ENCODE results near the gene CASP14. TPM values are rescaled to one million over a fixed set of nuclear protein-coding genes. Genes with fewer than 3 reads are reported as not detected.
A peak's percentile ranks its signal among the peaks of the same experiment; 100 is the strongest.

Gene CASP14
- polyA plus RNA-seq, 2 of the 4 experiments (the other 2 are of a cell fraction) = not detected

DNA sequence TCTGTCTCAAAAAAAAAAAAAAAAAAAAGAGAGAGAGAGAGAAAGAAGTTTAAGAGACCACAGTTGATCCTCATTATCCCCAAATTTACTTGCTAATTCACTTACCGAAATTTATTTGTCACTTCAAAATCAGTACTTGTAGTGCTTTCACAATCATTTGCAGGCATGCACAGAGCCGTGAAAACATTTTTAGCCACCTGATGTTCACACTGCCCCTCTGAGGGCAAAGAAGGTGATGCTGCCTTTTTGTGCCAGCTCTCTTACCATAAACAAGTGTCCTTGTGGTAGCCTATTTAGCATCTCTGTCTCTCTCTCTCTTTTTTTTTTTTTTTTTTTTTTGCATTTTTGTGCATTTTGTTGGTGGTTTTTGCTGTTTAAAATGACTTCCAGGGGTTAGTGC, 24.1 kb upstream of the CASP14 start:
- Histone ChIP-seq H3K4me1 (no peaks in the 10 kb centered on the region), H3K4me2 (no peak overlapping the region), H3K27ac (no peak overlapping the region), H3K9me3 (no peaks in the 10 kb centered on the region), H3K4me3 (no peak overlapping the region)
- TF ChIP-seq, protein P1, sequence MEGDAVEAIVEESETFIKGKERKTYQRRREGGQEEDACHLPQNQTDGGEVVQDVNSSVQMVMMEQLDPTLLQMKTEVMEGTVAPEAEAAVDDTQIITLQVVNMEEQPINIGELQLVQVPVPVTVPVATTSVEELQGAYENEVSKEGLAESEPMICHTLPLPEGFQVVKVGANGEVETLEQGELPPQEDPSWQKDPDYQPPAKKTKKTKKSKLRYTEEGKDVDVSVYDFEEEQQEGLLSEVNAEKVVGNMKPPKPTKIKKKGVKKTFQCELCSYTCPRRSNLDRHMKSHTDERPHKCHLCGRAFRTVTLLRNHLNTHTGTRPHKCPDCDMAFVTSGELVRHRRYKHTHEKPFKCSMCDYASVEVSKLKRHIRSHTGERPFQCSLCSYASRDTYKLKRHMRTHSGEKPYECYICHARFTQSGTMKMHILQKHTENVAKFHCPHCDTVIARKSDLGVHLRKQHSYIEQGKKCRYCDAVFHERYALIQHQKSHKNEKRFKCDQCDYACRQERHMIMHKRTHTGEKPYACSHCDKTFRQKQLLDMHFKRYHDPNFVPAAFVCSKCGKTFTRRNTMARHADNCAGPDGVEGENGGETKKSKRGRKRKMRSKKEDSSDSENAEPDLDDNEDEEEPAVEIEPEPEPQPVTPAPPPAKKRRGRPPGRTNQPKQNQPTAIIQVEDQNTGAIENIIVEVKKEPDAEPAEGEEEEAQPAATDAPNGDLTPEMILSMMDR (IDR thresholded peaks at IDR 0.05) = 0 out of 3 replicates have a peak, but pooled peaks have one; percentile 10
- TF ChIP-seq, protein P2, sequence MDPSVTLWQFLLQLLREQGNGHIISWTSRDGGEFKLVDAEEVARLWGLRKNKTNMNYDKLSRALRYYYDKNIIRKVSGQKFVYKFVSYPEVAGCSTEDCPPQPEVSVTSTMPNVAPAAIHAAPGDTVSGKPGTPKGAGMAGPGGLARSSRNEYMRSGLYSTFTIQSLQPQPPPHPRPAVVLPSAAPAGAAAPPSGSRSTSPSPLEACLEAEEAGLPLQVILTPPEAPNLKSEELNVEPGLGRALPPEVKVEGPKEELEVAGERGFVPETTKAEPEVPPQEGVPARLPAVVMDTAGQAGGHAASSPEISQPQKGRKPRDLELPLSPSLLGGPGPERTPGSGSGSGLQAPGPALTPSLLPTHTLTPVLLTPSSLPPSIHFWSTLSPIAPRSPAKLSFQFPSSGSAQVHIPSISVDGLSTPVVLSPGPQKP (IDR thresholded peaks at IDR 0.05; ENCODE audit: low read depth, low read length) = no peak
- TF ChIP-seq FOXS1 (CRISPR knock-in tag; IDR thresholded peaks at IDR 0.05) = no peak
- FAIRE-seq = no peak
- DNase-seq (ENCODE audit: low read depth in 1 of 2, low spot score in 1 of 2) = peak; percentile 23 to 31
- ChIA-PET CTCF (interaction anchor here (0.6 to 1.3 kb wide), 5 partner anchors 13 to 57 kb away, joined by 3 to 5 read pairs (median 4); partner anchors contain the start of gene OR1I1), POLR2A (interaction anchor here (0.6 kb wide), 1 partner anchor 339 kb away, joined by 4 read pairs; no protein-coding TSS in a partner anchor)
- 0% methylated on average over 2 of the region's 2 CpGs for WGBS (ENCODE audit: missing lambda C conversion rate)
- peak; percentile 73 to 77 for ATAC-seq

DNA sequence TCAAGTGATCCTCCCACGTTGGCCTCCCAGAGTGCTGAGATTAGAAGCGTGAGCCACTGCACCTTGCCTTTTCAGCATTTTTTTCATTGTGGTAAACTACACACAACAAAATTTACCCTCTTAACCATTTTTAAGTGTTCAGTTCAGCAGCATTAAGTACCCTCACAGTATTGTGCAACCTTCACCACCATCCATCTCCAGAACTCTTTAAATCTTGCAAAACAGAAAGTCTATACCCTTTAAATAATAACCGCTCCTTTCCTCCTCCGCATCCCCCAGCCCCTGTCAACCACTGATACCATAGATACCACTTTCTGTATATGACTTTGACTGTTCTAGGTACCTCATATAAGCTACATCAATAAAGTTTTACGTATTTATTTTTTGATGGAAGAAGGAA, 20.8 kb upstream of the CASP14 start:
- WGBS (ENCODE audit: missing lambda C conversion rate) = 62% methylated on average over 4 of the region's 5 CpGs
- Histone ChIP-seq H3K9me3 (no peaks in the 10 kb centered on the region), H3K27ac (no peak overlapping the region), H3K4me2 (no peak overlapping the region), H3K4me1 (no peaks in the 10 kb centered on the region), H3K4me3 (no peak overlapping the region)
- TF ChIP-seq BHLHE40 (IDR thresholded peaks at IDR 0.05; ENCODE audit: low read depth, low read length) = no peak
- TF ChIP-seq, protein P3, sequence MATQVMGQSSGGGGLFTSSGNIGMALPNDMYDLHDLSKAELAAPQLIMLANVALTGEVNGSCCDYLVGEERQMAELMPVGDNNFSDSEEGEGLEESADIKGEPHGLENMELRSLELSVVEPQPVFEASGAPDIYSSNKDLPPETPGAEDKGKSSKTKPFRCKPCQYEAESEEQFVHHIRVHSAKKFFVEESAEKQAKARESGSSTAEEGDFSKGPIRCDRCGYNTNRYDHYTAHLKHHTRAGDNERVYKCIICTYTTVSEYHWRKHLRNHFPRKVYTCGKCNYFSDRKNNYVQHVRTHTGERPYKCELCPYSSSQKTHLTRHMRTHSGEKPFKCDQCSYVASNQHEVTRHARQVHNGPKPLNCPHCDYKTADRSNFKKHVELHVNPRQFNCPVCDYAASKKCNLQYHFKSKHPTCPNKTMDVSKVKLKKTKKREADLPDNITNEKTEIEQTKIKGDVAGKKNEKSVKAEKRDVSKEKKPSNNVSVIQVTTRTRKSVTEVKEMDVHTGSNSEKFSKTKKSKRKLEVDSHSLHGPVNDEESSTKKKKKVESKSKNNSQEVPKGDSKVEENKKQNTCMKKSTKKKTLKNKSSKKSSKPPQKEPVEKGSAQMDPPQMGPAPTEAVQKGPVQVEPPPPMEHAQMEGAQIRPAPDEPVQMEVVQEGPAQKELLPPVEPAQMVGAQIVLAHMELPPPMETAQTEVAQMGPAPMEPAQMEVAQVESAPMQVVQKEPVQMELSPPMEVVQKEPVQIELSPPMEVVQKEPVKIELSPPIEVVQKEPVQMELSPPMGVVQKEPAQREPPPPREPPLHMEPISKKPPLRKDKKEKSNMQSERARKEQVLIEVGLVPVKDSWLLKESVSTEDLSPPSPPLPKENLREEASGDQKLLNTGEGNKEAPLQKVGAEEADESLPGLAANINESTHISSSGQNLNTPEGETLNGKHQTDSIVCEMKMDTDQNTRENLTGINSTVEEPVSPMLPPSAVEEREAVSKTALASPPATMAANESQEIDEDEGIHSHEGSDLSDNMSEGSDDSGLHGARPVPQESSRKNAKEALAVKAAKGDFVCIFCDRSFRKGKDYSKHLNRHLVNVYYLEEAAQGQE (IDR thresholded peaks at IDR 0.05) = no peak
- no peak for TF ChIP-seq ESRRA (IDR thresholded peaks at IDR 0.05; ENCODE audit: borderline replicate concordance, low read length)
- no peak for TF ChIP-seq SREBF2 (IDR thresholded peaks at IDR 0.05)
- TF ChIP-seq RCOR1 (IDR thresholded peaks at IDR 0.05; ENCODE audit: low read depth, low read length) = no peak
- no peak for TF ChIP-seq EHMT2 (IDR thresholded peaks at IDR 0.05; ENCODE audit: low read depth)
- TF ChIP-seq HDAC2 (IDR thresholded peaks at IDR 0.05) = no peak
- no peak for TF ChIP-seq CHD4 (IDR thresholded peaks at IDR 0.05; ENCODE audit: borderline replicate concordance)
- TF ChIP-seq, protein P4, sequence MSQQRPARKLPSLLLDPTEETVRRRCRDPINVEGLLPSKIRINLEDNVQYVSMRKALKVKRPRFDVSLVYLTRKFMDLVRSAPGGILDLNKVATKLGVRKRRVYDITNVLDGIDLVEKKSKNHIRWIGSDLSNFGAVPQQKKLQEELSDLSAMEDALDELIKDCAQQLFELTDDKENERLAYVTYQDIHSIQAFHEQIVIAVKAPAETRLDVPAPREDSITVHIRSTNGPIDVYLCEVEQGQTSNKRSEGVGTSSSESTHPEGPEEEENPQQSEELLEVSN (IDR thresholded peaks at IDR 0.05; ENCODE audit: borderline replicate concordance, low read depth) = no peak
- TF ChIP-seq RARB (CRISPR knock-in tag; IDR thresholded peaks at IDR 0.05) = no peak
- no peak for TF ChIP-seq MAZ (IDR thresholded peaks at IDR 0.05; ENCODE audit: borderline replicate concordance, low read depth, low read length)
- TF ChIP-seq NFE2L2 (conservative IDR thresholded peaks at IDR 0.05; ENCODE audit: low read length) = no peak
- TF ChIP-seq, protein P5, sequence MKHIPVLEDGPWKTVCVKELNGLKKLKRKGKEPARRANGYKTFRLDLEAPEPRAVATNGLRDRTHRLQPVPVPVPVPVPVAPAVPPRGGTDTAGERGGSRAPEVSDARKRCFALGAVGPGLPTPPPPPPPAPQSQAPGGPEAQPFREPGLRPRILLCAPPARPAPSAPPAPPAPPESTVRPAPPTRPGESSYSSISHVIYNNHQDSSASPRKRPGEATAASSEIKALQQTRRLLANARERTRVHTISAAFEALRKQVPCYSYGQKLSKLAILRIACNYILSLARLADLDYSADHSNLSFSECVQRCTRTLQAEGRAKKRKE (CRISPR knock-in tag; IDR thresholded peaks at IDR 0.05; ENCODE audit: low read depth) = no peak
- TF ChIP-seq, protein P6, sequence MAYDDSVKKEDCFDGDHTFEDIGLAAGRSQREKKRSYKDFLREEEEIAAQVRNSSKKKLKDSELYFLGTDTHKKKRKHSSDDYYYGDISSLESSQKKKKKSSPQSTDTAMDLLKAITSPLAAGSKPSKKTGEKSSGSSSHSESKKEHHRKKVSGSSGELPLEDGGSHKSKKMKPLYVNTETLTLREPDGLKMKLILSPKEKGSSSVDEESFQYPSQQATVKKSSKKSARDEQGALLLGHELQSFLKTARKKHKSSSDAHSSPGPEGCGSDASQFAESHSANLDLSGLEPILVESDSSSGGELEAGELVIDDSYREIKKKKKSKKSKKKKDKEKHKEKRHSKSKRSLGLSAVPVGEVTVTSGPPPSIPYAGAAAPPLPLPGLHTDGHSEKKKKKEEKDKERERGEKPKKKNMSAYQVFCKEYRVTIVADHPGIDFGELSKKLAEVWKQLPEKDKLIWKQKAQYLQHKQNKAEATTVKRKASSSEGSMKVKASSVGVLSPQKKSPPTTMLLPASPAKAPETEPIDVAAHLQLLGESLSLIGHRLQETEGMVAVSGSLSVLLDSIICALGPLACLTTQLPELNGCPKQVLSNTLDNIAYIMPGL (CRISPR knock-in tag; IDR thresholded peaks at IDR 0.05; ENCODE audit: borderline replicate concordance) = no peak
- TF ChIP-seq GATA3 (IDR thresholded peaks at IDR 0.05; ENCODE audit: borderline replicate concordance) = no peak
- TF ChIP-seq, protein P7, sequence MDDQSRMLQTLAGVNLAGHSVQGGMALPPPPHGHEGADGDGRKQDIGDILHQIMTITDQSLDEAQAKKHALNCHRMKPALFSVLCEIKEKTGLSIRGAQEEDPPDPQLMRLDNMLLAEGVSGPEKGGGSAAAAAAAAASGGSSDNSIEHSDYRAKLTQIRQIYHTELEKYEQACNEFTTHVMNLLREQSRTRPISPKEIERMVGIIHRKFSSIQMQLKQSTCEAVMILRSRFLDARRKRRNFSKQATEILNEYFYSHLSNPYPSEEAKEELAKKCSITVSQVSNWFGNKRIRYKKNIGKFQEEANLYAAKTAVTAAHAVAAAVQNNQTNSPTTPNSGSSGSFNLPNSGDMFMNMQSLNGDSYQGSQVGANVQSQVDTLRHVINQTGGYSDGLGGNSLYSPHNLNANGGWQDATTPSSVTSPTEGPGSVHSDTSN (IDR thresholded peaks at IDR 0.05) = no peak
- TF ChIP-seq ZSCAN20 (CRISPR knock-in tag; IDR thresholded peaks at IDR 0.05) = no peak
- no peak for TF ChIP-seq CHD2 (IDR thresholded peaks at IDR 0.05; ENCODE audit: low read length, partially characterized antibody)
- no peak for TF ChIP-seq HEYL (CRISPR knock-in tag; IDR thresholded peaks at IDR 0.05)
- no peak for TF ChIP-seq FOXS1 (CRISPR knock-in tag; IDR thresholded peaks at IDR 0.05)
- CTCF ChIA-PET = interaction anchor here (0.8 kb wide), 1 partner anchor 24 kb away, joined by 3 read pairs; no protein-coding TSS in a partner anchor
- ATAC-seq = no peak
- DNase-seq (ENCODE audit: low read depth in 1 of 2, low spot score in 1 of 2) = no peak
- POLR2A ChIA-PET = no interaction called here
- FAIRE-seq = no peak

All from A549 (cell line).